Measurements from ENCODE around the gene FITM1.

FITM1 gene

DNA sequence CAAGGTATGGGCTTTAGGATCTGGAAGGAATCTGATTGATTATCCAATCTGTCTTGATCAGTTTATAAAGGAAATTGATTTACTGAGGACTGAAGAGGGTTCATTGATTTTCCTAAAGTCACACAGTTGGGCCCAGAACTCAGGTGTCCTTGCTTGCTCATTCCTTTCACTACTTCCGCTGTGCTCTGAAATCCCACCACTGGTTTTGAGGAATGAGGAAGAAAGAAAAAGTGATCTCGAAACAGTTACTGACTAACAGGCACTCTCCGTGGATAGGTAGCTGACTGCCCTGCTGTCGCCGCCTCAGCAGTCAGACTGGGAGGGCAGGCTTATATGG, at the start of gene FITM1:
Gene FITM1 (plus strand): TSS at position 280 of the 337 bp plus-strand sequence. CDS start 905 bp downstream, outside the sequence.
- no peak for DNase-seq (ENCODE audit: low read depth)

DNA sequence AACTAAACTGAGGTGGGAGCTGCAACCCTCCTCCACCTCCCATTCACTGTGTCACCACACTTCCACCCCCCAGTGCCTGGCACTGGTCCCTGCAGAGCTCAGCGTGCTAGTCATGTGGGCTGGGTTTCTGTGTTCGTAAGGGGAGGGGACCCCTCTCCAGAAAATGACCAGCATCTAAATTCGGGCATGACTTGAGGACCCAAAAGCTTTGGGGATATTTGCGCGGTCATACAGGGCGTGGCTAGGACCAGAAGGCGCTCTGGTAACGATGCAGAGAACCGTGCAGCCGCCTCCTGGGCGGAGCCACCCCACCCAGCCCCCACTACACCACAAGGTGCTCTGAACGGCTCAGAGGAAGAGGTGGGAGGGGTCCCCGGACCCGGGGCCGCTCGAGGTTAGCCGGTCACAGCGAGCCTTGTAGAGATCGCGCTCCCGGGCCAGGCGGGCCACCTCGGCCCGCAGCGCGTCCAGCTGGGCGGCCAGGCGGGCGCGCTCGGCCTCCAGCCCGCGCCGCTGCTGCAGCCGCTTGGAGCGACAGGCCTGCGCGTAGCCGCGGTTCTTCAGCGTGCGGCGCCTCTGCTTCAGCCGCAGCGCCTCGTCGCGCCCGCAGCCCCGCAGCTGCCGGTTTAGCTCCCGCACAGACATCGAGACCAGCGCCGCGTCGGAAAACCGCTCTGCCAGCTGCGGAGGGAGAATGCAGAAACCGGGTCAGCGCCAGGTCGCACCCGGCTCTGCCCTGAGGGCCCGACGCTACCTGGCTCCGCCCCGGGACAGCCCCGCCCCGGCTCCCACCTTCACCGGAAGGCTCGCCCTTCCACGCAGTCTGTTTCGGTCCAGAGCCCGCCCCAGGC, 49.3 kb upstream of the FITM1 start:
- DNase-seq (ENCODE audit: low read depth) = no peak

DNA sequence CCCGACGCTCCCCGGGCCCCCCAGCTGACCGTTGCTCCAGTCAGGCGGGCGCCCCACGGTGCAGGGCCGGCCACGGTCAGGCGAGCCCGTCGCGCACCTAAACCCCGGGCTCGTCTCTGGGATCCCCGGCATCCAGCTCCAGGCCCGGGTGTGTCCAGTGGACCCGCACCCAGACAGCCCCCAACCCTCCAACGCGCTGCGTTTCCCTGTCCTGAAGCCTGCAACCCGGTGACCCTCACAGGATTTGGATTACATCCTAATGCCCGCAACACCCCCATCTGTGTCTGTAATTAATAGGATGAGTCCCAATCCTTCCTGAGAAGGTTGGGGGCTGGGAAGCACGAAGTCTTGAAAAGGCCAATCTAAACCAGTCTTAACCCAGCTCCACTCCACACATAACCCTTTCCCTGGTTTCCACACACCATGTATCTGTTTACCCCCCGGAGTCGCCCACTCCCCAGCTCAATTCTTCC, 48.7 kb upstream of the FITM1 start:
- no peak for DNase-seq (ENCODE audit: low read depth)

GRCh38 chr14:24082411-24083080, 47.9 kb upstream of the FITM1 start:
- DNase-seq (ENCODE audit: low read depth) = no peak

DNA sequence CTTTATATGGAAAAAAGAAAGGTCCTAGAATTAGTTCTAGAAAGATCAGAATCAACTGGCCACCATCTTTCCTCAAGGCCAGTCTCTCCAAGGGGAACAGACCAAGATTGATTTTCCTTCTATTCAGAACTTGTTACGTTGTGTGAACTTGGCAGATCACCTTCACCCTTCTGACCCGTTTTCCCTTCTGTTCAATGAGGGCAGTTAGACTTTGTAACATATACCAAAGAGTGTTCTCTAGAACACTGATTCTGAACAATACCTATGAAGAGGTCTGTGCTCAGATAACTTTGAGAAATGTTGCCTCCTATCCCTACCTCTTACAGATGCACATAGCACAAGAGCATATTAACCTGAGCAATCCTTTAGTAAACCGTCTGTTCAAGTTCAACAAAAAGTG, 47.0 kb upstream of the FITM1 start:
- no peak for DNase-seq (ENCODE audit: low read depth)

- DNase-seq (ENCODE audit: low read depth) = no peak
These were observed 46.0 kb upstream of the FITM1 start for GRCh38 chr14:24084440-24084839.

- no peak for DNase-seq (ENCODE audit: low read depth)
These were observed 45.2 kb upstream of the FITM1 start for GRCh38 chr14:24085215-24085614.

GRCh38 chr14:24086193-24086955, 44.1 kb upstream of the FITM1 start:
- no peak for DNase-seq (ENCODE audit: low read depth)

DNA sequence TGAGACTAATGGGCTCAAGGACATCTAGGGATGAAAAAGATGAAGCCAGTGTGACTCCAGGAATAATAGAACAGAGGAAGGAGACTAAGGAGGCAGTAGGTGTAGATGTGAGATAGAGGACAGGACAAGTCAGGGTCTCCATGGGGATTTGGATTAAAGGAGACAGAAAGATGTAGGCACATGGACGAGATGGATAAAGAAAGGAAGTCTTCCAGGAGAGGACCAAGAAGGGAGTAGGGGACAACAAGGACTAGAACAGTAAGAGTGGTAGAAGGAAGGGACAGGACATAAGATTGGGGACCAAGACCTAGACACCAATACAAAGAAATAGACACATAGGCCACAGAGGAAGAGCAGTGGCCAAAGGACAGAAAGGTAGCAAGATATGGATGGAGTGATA, 43.5 kb upstream of the FITM1 start:
- no peak for DNase-seq (ENCODE audit: low read depth)

DNA sequence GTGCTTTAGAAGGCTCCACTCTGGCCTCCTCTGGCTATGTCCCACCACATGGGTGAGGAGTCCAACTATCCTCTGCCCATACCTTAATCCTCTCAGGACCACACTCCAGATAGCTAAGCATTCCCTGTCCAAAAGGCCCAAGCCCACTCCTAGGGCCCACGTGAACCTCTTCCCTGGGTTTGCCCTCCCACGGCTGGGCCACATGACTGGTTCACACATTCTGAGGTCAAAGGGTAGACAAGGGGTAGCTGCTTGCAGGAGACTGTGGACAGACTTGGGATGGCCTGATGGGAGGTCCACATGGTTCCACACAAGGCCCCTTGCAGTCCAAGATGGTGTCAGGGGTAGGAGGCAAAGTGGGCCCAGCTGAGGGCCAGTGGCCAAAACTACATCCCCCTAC, 42.4 kb upstream of the FITM1 start:
- no peak for DNase-seq (ENCODE audit: low read depth)

DNA sequence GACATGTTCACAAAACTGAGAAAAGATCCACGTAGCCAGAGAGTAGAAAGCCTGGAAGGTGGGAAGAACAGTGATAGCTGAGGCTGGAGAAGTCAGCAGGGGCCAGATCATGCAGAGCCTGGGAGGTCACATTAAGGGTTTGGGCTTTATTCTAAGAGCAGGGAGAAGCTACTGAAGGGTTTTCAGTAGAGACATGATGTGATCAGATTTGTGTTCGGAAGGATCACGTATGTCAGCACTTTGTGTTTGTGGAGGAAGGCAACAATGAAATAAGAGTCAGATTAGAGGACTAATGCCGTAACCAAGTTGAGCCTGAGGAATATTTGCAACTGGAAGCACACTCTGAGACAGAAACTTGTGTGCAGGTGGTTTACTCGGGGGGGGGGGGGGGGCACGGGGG, 40.6 kb upstream of the FITM1 start:
- DNase-seq (ENCODE audit: low read depth) = no peak

DNA sequence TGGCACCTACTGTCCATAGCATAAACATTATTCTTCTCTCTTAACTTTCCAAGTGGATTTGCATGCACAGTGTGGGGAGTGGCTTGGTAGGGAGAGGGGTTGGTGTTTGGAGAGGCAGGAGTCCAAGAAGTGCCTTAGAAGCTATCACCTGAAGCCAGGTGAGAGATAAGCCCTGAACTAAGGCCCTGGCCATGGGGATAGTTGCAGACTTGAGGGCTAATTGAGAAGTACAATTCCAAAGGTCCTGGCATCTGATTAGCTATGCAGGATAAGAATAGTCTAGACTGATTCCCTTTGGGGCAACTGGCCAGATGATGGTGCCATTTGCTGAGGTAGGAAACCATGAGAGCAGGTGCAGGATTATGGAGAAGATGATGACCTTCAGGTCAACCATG, 38.4 kb upstream of the FITM1 start:
- DNase-seq (ENCODE audit: low read depth) = no peak

DNA sequence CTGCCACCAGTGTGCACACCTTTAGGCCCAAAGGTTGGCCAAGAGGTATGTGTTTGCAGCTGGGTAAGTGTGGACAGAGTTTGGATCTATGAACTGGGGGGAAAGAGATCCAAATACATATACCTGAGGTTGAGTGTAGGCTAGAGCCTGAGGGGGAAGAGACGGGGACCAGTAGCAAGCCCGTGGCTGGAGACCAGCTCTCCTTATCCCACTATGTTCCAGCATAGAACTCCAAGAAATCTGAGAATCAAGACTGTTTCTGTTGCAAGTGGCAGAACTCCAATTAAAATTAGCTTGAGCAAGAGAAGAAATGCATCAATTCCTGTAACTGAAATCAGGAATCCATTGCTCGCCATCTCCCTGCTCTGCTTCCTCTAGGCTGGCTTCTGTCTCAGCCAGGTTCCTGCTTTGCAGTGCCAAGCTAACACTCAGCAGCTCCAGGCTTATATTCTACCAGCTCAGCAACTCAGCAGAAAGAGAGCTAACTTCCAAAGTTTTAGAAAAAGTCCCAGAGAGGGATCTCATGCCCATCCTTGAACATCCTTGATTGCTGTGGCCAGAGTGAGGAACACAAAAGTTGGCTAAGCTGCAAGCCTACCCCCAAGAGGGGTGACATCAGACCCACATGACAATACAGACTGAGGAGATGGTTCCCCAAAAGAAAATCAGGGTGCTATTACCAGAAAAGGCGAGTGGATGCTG, 37.8 kb upstream of the FITM1 start:
- DNase-seq (ENCODE audit: low read depth) = no peak

GRCh38 chr14:24093207-24093900, 37.1 kb upstream of the FITM1 start:
- no peak for DNase-seq (ENCODE audit: low read depth)

- DNase-seq (ENCODE audit: low read depth) = peak; percentile 63
These were observed 36.3 kb upstream of the FITM1 start, which contains the start of gene PCK2 for GRCh38 chr14:24093901-24094840. PCK2 (plus strand) TSS chr14:24094311; CDS start chr14:24094406, 95 bp downstream.

DNA sequence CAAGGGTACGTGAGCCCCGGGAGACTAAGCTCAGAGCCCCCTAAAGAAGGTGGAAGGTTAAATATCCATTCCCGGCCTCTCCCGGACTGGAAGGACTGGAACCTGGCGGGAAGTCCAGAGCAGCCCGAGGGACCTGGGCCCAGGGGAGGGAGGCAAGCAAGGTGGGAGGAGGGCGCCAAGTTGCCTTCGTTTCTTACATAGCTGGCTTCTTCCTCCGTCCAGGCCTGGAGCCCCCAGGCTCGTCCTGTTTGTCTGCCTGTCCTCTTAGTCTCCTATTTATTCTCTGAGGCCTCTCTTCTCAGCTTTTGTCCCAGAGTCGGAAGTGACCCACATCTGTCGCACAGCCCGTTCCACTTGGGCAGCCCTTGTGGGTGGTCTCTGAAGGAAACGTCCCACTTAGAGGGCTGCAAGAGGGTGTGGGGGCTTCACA, 35.6 kb upstream of the FITM1 start:
- DNase-seq (ENCODE audit: low read depth) = no peak

GRCh38 chr14:24095271-24096068, 35.0 kb upstream of the FITM1 start:
- no peak for DNase-seq (ENCODE audit: low read depth)

DNA sequence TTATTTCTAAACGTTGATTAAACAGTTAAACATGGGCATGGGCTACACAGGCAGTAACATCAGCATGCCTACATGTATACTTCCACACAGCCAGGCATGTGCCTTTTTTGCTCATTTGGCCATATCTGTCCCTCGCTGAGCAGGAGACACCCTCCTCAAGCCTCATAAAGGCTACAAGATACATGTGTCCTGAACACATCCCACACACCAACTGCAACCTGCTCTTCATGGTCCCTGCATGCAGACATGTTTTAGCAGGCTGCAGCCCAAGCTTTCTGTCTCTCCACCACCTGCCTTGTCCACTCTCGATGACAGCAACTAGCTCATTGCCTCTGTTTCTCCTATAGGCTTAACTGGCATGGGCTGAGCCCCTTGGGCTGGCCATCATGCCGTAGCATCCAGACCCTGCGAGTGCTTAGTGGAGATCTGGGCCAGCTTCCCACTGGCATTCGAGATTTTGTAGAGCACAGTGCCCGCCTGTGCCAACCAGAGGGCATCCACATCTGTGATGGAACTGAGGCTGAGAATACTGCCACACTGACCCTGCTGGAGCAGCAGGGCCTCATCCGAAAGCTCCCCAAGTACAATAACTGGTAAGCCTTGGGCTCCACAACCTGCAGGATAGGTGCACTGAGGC, 33.8 kb upstream of the FITM1 start:
- no peak for DNase-seq (ENCODE audit: low read depth)

All from stromal cell of bone marrow (primary cell).